GM19238 (cell line): ENCODE data around the gene TBX1.
A peak's percentile ranks its signal among the peaks of the same experiment; 100 is the strongest.
"Not testable (repeated sequence)": the region's sequence is repeated elsewhere in the genome, so short reads cannot be mapped to it uniquely, and the experiment has no call there.

ENCODE experiments used
- DNase-seq: peaks from one replicate; pipeline ENCODE4 v3.0.0; 2011; ENCODE audit warnings: low spot score; ENCODE audit not compliant: insufficient read length

The TBX1 gene

DNA sequence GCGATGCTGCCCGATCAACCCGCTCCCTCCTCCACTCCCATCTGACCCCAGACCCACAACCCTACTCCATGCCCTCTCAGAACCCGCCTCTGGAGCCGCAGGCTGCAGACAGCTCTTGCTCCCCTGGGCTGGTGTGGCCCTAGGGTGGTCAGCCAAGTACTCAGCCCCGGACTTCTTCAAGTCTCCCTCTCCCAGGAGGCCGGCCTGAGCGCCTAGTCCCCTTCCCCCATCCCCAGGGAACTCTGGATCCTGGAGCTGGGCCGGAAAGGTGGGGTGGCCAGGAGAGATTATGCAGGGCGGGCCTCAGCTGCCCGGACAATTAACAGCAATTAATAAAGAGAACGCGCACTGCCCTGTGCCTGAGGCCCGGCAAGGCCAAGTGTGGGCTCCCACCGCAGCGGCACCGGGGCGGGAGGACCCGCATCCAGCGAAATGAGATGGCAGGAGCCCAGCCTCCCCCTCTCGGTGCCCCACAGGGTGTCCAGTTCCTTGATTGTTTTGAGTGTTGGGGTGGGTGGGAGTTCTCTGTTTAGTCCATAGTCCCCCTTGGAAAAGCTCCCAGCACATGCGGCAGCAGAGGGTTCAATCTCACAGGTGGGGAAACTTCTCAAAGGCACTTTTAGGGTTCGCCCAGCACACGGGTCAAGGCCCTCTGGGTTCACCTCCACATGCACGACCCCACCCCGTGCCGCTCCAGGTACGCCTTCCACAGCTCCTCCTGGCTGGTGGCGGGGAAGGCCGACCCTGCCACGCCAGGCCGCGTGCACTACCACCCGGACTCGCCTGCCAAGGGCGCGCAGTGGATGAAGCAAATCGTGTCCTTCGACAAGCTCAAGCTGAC, 3.1 kb downstream of the TBX1 start:
- no peak for DNase-seq

DNA sequence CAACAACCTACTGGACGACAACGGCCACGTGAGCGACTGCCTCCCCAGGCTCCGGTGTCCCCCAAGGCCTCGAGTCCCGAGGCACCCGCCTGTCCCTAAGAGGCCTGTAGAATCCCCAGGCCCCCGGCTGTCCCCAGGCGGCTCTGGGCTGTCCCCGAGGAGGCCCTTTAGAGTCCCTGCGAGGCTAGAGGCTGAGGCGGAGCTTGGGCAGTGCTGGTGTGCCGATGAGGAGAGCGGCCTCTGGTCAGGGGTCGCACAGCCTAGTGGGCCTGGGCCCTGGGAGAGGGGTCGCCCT, 3.7 kb downstream of the TBX1 start:
- no peak for DNase-seq

GRCh38 chr22:19764636-19765476, 4.3 kb downstream of the TBX1 start:
- DNase-seq: no peak

DNA sequence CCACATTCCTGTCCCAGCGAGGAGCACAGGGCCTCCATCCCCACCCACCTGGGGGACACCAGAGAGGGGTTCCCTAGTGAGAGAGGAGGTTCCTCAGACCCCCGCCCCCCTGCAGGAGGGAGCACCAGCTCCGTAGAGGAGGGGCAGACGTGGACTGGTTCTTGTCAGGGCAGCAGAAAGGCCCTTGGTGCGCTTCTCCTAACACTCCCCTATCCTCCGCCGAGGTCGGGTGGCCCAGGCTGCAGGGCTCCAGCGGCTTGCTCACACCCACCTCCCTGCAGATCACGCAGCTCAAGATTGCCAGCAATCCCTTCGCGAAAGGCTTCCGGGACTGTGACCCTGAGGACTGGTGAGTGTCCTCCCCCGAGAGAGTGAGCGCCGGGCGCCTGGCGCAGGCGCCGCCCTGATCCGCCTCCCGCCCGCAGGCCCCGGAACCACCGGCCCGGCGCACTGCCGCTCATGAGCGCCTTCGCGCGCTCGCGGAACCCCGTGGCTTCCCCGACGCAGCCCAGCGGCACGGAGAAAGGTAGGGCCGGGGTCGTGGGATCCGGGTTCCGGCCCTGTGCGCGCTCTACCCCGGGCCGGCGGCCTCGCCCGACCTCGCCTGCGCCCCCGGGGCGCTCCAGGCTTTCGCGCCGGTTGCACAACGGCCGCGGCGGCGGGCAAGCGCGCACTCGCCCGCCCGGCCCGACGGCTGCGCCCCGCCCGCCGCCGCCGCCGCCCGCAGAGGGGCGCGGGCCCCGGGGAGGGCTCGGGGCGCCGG, 5.1 kb downstream of the TBX1 start:
- DNase-seq: no peak

GRCh38 chr22:19766240-19766510, 5.6 kb downstream of the TBX1 start:
- DNase-seq: no peak

DNA sequence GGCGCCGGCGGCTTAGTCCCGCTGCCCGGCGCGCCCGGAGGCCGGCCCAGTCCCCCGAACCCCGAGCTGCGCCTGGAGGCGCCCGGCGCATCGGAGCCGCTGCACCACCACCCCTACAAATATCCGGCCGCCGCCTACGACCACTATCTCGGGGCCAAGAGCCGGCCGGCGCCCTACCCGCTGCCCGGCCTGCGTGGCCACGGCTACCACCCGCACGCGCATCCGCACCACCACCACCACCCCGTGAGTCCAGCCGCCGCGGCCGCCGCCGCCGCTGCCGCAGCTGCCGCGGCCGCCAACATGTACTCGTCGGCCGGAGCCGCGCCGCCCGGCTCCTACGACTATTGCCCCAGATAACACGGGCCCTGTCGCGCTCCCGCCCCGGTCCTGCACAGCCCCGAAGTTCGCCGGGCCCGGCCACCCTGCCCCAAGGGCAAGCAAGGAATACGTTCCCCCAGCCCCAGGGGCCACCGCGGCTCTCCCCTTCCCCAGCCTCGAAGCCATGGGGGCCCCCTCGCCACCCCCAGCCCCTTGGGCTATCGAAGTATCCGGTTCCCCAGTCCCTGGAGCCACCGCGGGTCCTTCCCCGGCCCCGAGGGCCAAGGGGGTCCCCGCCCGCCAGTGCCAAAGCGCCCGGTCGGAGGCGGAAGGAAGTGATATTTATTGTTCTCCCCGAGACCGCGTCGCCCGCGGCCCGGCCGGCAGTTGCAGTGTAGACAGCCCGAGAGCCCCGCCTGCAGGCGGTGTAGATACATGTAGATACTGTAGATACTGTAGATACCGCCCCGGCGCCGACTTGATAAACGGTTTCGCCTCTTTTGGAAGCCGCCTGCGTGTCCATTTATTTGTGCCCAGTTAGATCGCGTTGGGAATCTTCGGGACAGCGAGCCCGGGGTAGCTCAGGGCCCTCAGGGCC, 6.2 kb downstream of the TBX1 start:
- DNase-seq: no peak

- DNase-seq: no peak
Observed at GRCh38 chr22:19767427-19768341, 7.1 kb downstream of the TBX1 start.

GRCh38 chr22:19769393-19769715, 8.8 kb downstream of the TBX1 start:
- no peak for DNase-seq

DNA sequence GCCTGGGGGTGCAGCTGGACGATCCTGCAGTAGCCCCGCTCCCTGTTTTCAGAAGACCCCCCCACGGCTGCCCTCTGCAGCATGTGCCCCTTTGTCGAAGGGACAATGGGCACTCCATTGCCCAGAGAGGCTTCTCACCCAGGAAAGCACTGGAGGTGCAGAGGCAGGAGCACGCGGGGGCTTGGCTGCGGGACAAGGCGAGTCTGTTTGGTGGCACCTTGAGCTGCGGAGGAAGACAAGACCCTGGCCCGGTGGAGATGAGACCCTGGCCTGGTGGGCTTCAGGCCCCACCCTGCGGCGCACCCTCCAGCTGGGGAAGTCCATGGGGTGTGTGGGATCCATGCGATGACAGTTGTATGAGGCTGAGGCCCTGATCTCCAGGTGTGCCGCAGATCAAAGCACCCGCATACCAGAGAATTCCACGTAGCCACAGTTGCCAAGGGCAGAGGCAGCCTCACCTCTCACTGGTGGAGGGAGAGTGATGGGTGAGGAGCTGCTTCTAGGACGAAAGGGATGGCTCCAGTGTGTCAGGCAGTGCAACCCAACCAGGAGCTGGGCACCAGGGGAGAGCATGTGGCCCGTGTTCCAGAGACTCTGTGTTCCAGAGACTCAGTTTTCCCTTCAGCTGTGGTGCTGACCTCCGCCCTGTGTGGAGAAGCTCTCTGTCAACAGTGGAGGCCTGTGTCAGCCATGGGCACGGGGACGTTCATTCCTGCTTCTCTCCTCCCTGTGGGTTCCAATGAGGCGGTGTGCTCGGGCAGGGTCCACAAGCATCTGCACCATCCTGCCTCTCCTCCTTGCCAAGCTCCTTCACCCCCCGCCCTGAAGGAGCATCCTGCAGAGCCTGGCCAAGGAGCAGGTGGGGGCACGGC, 10.0 kb downstream of the TBX1 start:
- no peak for DNase-seq

DNA sequence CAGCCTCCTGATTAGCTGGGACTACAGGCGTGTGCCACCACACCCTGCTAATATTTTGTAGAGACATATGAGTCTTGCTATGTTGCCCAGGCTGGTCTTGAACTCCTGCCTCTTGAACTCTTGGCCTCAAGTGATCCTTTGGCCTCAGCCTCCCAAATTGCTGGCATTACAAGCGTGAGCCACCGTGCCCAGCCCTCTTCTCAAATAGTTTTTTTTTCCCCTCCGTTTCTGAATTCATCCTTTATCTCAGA, 11.8 kb downstream of the TBX1 start:
- DNase-seq: no peak

GRCh38 chr22:19772673-19773469, 12.3 kb downstream of the TBX1 start:
- DNase-seq: peak; percentile 63

- DNase-seq: no peak
Observed at GRCh38 chr22:19773470-19774040, 13.0 kb downstream of the TBX1 start.

DNA sequence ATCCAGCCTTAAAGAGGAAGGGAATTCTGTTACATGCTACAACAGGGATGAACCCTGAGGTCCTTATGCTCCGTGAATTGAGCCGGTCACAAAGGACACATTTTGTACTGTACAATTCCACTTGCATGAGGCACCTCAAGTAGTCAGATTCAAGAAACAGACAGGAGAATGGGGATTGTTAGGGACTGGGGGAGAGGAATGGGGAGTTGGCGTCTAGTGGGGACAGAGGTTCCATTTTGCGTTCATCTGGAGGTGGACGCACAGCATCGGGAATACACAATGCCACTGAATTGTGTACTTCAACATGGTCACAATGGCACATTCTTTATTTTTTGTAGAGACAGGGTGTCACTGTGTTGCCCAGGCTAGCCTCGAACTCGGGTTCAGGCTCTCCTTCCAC, 14.1 kb downstream of the TBX1 start:
- DNase-seq: no peak

- no peak for DNase-seq
Observed at GRCh38 chr22:19775496-19776325, 15.1 kb downstream of the TBX1 start.

- DNase-seq: no peak
Observed at GRCh38 chr22:19776433-19777031, 16.0 kb downstream of the TBX1 start.

DNA sequence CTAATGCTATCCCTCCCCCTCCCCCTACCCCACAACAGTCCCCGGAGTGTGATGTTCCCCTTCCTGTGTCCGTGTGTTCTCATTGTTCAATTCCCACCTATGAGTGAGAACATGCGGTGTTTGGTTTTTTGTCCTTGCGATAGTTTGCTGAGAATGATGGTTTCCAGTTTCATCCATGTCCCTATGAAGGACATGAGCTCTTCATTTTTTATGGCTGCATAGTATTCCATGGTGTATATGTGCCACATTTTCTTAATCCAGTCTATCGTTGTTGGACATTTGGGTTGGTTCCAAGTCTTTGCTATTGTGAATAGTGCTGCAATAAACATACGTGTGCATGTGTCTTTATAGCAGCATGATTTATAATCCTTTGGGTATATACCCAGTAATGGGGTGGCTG, 16.6 kb downstream of the TBX1 start:
- not testable (repeated sequence) for DNase-seq

GRCh38 chr22:19779011-19779421, 18.4 kb downstream of the TBX1 start:
- DNase-seq: no peak
